ENCODE results near the gene GPRC5C.
A peak's percentile ranks its signal among the peaks of the same experiment; 100 is the strongest.

GPRC5C gene, protein sequence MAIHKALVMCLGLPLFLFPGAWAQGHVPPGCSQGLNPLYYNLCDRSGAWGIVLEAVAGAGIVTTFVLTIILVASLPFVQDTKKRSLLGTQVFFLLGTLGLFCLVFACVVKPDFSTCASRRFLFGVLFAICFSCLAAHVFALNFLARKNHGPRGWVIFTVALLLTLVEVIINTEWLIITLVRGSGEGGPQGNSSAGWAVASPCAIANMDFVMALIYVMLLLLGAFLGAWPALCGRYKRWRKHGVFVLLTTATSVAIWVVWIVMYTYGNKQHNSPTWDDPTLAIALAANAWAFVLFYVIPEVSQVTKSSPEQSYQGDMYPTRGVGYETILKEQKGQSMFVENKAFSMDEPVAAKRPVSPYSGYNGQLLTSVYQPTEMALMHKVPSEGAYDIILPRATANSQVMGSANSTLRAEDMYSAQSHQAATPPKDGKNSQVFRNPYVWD

DNA sequence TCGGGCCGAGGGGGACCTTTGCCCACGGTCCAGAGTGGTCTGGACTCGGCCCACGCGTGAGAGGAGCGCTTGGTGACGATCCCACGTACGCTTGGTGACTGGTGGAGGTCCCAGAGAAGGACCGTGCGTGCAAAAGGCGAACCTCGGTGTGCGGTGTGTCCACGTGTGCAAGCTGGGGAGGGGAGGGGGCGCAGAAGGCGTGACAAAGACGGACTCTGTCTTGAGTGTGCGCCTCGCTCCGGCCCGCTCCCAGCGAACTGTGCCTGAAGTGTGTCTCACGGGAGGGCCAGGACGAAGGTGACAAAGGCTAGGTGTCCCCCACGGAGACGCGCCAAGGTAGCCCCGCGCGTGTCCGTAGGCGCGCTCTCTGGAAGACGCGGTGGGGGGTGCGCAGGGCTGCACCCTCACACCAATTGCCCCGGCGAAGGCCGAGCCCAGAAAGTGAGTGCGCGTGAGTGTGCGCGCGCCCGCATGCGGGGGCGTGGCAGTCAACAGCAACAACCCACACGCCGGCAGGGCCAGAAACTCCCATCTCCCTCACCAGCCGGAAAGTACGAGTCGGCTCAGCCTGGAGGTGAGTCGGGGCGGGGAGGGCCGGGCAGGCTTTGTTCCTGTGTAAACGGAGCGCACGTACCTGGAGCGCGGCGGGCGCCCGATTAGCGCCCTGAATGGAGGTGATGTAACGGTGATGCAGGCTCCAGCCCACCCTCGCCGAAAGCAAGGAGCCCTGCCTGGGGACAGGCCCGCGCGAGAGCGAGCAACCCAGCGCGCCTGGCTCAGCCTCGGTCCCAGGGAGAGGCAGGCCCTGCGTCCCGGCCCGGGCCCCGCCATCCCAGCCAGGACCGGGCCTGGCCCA, at the start of gene GPRC5C:
Gene GPRC5C (plus strand): TSS at position 521 of the 856 bp plus-strand sequence. CDS start 7,689 bp downstream, outside the sequence.
- DNase-seq (ENCODE audit: low spot score), result peak; percentile 83
- in situ Hi-C loops (cut with MboI; ENCODE audit: low sequenced_read_pairs, unreplicated experiment), result no loop called here
- TF ChIP-seq, protein P1, sequence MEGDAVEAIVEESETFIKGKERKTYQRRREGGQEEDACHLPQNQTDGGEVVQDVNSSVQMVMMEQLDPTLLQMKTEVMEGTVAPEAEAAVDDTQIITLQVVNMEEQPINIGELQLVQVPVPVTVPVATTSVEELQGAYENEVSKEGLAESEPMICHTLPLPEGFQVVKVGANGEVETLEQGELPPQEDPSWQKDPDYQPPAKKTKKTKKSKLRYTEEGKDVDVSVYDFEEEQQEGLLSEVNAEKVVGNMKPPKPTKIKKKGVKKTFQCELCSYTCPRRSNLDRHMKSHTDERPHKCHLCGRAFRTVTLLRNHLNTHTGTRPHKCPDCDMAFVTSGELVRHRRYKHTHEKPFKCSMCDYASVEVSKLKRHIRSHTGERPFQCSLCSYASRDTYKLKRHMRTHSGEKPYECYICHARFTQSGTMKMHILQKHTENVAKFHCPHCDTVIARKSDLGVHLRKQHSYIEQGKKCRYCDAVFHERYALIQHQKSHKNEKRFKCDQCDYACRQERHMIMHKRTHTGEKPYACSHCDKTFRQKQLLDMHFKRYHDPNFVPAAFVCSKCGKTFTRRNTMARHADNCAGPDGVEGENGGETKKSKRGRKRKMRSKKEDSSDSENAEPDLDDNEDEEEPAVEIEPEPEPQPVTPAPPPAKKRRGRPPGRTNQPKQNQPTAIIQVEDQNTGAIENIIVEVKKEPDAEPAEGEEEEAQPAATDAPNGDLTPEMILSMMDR (IDR thresholded peaks at IDR 0.05; ENCODE audit: borderline replicate concordance, control extremely low read depth, extremely low read depth, insufficient read depth, missing control alignments), result no peak

DNA sequence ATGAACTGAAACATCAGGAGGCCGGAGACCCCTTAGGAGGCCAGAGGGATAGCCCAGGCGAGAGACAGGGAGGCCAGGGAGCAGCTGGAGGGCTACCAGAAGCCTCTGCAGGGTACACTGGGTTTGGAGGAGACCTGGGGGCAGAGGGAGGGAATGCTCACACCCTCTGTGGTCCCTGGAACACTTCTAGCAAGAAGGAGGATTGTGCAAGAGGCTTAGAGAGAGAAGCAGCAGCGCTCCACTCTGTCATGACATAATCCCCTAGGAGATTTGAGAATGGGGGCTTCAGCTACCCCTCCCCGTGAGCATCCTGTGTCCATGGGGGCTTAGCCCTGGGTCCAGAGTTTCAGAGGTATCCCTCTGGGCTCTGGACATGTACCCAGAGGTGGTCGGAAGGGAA, 48.7 kb upstream of the GPRC5C start:
- TF ChIP-seq, protein P1 (IDR thresholded peaks at IDR 0.05; ENCODE audit: borderline replicate concordance, control extremely low read depth, extremely low read depth, insufficient read depth, missing control alignments), result no peak
- in situ Hi-C loops (cut with MboI; ENCODE audit: low sequenced_read_pairs, unreplicated experiment), result no loop called here
- no peak for DNase-seq (ENCODE audit: low spot score)

- in situ Hi-C loops (cut with MboI; ENCODE audit: low sequenced_read_pairs, unreplicated experiment), result no loop called here
- TF ChIP-seq, protein P1 (IDR thresholded peaks at IDR 0.05; ENCODE audit: borderline replicate concordance, control extremely low read depth, extremely low read depth, insufficient read depth, missing control alignments), result no peak
- no peak for DNase-seq (ENCODE audit: low spot score)
Measured at GRCh38 chr17:74385201-74385600, 46.7 kb upstream of the GPRC5C start.

DNA sequence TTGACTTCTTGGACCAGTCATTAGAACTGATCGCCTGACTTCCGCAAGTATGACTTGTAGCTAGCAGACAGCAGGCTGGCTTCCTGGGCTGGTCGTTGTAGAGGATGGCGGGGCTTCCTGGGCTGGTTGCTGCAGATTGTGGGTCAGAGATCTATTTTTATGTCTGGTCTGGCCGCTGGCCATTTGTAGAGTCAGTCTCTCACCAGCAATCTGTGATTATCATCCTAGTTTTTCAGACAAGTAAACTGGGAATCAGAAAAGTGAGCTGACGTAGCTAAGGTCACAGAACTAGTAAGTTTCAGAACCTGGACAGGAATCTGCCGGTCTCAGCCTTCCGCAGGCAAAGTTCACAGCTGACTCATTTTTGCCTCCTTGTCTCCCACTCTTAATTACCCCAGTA, 45.5 kb upstream of the GPRC5C start:
- no peak for DNase-seq (ENCODE audit: low spot score)
- in situ Hi-C loops (cut with MboI; ENCODE audit: low sequenced_read_pairs, unreplicated experiment), result no loop called here
- TF ChIP-seq, protein P1 (IDR thresholded peaks at IDR 0.05; ENCODE audit: borderline replicate concordance, control extremely low read depth, extremely low read depth, insufficient read depth, missing control alignments), result no peak

- TF ChIP-seq, protein P1 (IDR thresholded peaks at IDR 0.05; ENCODE audit: borderline replicate concordance, control extremely low read depth, extremely low read depth, insufficient read depth, missing control alignments), result no peak
- in situ Hi-C loops (cut with MboI; ENCODE audit: low sequenced_read_pairs, unreplicated experiment), result no loop called here
- DNase-seq (ENCODE audit: low spot score), result no peak
Measured at GRCh38 chr17:74387365-74388218, 44.3 kb upstream of the GPRC5C start.

Measured in GM13976 (cell line).